SU-DHL-6 (cell line): Measurements from ENCODE around the gene BTBD19.
"Not testable (repeated sequence)": the region's sequence is repeated elsewhere in the genome, so short reads cannot be mapped to it uniquely, and the experiment has no call there.

Experiments
- H2AFZ ChIP-seq: fragments of 200-600 bp; sonication (generic); 2 replicates; pipeline ENCODE4 v1.6.1; 2014; ENCODE audit warnings: low read depth, mild to moderate bottlenecking, moderate library complexity, mixed read lengths, antibody characterized with exemption, low read length; ENCODE audit not compliant: severe bottlenecking
- H3F3A ChIP-seq: fragments of 200-600 bp; shearing (Covaris generic); 2 replicates; pipeline ENCODE4 v1.6.0; 2016; ENCODE audit warnings: antibody characterized with exemption, mild to moderate bottlenecking; ENCODE audit not compliant: insufficient read depth
- H3K27ac ChIP-seq: fragments of 200-600 bp; sonication (generic); 2 replicates; pipeline ENCODE4 v1.5.1; 2016; ENCODE audit warnings: low read depth, mild to moderate bottlenecking, low read length, moderate library complexity, mixed read lengths
- H3K27me3 ChIP-seq: fragments of 200-600 bp; sonication (generic), shearing (Covaris generic); 2 replicates; pipeline ENCODE4 v1.6.0; 2014; ENCODE audit warnings: mild to moderate bottlenecking, low read length
- H3K36me3 ChIP-seq: fragments of 200-600 bp; sonication (generic); 2 replicates; pipeline ENCODE4 v1.6.1; 2014; ENCODE audit warnings: mild to moderate bottlenecking, low read length, mixed read lengths
- H3K4me2 ChIP-seq: fragments of 300-600, 200-600 bp; shearing (Covaris generic), sonication (generic); 2 replicates; pipeline ENCODE4 v1.6.0; 2014; ENCODE audit warnings: low read length, low read depth, mild to moderate bottlenecking; ENCODE audit not compliant: poor library complexity, severe bottlenecking
- H3K4me3 ChIP-seq: fragments of 200-600 bp; sonication (generic); 2 replicates; pipeline ENCODE4 v1.5.1; 2014; ENCODE audit warnings: antibody characterized with exemption, low read length, mild to moderate bottlenecking, mixed read lengths; ENCODE audit not compliant: insufficient read depth, poor library complexity, severe bottlenecking
- H3K79me2 ChIP-seq: fragments of 200-600 bp; sonication (generic); 2 replicates; pipeline ENCODE4 v1.6.1; 2014; ENCODE audit warnings: mild to moderate bottlenecking, low read length, moderate library complexity; ENCODE audit not compliant: insufficient read depth
- H3K9ac ChIP-seq: fragments of 200-600 bp; sonication (generic); 2 replicates; pipeline ENCODE4 v1.7.0; 2014; ENCODE audit warnings: mild to moderate bottlenecking, low read length
- H3K9me2 ChIP-seq: fragments of 200-600 bp; sonication (generic); replicated peaks from 2 replicates; pipeline ENCODE4 v1.6.1; 2014; ENCODE audit warnings: low read length; ENCODE audit not compliant: insufficient read depth
- H3K9me3 ChIP-seq: fragments of 200-600 bp; sonication (generic); 2 replicates; pipeline ENCODE4 v1.6.1; 2014; ENCODE audit warnings: low read length, mixed read lengths; ENCODE audit not compliant: insufficient read depth
- H4K20me1 ChIP-seq: fragments of 200-600 bp; sonication (generic); 2 replicates; pipeline ENCODE4 v1.6.1; 2014; ENCODE audit warnings: low read depth, mild to moderate bottlenecking, antibody characterized with exemption, low read length, moderate library complexity, mixed read lengths
- CTCF ChIP-seq: fragments of 200-600 bp; sonication (generic); IDR thresholded peaks from one replicate; pipeline ENCODE4 v1.5.1; 2017; ENCODE audit warnings: antibody characterized with exemption, mild to moderate bottlenecking, low read length, moderate library complexity; ENCODE audit not compliant: insufficient read depth, poor library complexity, severe bottlenecking
- EZH2phosphoT487 ChIP-seq: fragments of 200-600 bp; sonication (generic), shearing (Covaris generic); conservative IDR thresholded peaks from 2 replicates; pipeline ENCODE4 v1.6.1; 2018; ENCODE audit warnings: mild to moderate bottlenecking, antibody characterized with exemption, low read length, moderate library complexity, mixed read lengths

BTBD19 gene

GRCh38 chr1:44807364-44808062 lies 810 bp upstream of the BTBD19 start:
- peaks cover 14% of the 10 kb centered on the region for H3F3A ChIP-seq
- H3K4me2 ChIP-seq = peak overlapping the region; percentile 11
- H2AFZ ChIP-seq = peak overlapping the region; percentile 6
- no peaks in the 10 kb centered on the region for H3K27me3 ChIP-seq
- peak overlapping the region; percentile 34 for H3K27ac ChIP-seq
- no peaks in the 10 kb centered on the region for H4K20me1 ChIP-seq
- no peaks in the 10 kb centered on the region for H3K9me2 ChIP-seq
- no peak for TF ChIP-seq EZH2phosphoT487
- TF ChIP-seq CTCF = no peak
- H3K79me2 ChIP-seq = no peaks in the 10 kb centered on the region
- H3K9me3 ChIP-seq = no peaks in the 10 kb centered on the region
- no peak overlapping the region for H3K4me3 ChIP-seq
- no peaks in the 10 kb centered on the region for H3K36me3 ChIP-seq
- peak overlapping the region; percentile 9 for H3K9ac ChIP-seq

- Histone ChIP-seq H3K9me2 (no peaks in the 10 kb centered on the region), H3K4me3 (no peak overlapping the region), H3K79me2 (no peaks in the 10 kb centered on the region), H3K36me3 (no peaks in the 10 kb centered on the region), H3K4me2 (peak overlapping the region; percentile 36), H3F3A (peaks cover 14% of the 10 kb centered on the region), H4K20me1 (no peaks in the 10 kb centered on the region), H3K9me3 (no peaks in the 10 kb centered on the region), H3K27ac (peak overlapping the region; percentile 78), H3K9ac (peak overlapping the region; percentile 45), H3K27me3 (no peaks in the 10 kb centered on the region), H2AFZ (peak overlapping the region; percentile 8)
- no peak for TF ChIP-seq EZH2phosphoT487
- TF ChIP-seq CTCF = no peak
These were observed 905 bp downstream of the BTBD19 start for GRCh38 chr1:44808938-44809917.

- Histone ChIP-seq H3K4me3 (no peak overlapping the region), H3K79me2 (no peaks in the 10 kb centered on the region), H3F3A (peaks cover 14% of the 10 kb centered on the region), H3K4me2 (peak overlapping the region; percentile 36), H3K9ac (peak overlapping the region; percentile 45; the same call in 1 of the 2 replicates), H4K20me1 (no peaks in the 10 kb centered on the region), H2AFZ (no peak overlapping the region), H3K9me2 (no peaks in the 10 kb centered on the region), H3K27me3 (no peaks in the 10 kb centered on the region), H3K36me3 (no peaks in the 10 kb centered on the region), H3K9me3 (no peaks in the 10 kb centered on the region), H3K27ac (peak overlapping the region; percentile 78)
- TF ChIP-seq CTCF (no peak), EZH2phosphoT487 (no peak)
These were observed 1.9 kb downstream of the BTBD19 start for GRCh38 chr1:44810101-44810761.

- peaks cover 14% of the 10 kb centered on the region for H3F3A ChIP-seq
- H3K27me3 ChIP-seq, H3K9me3 ChIP-seq, H3K79me2 ChIP-seq, H4K20me1 ChIP-seq, H3K4me3 ChIP-seq, H2AFZ ChIP-seq, H3K9me2 ChIP-seq, H3K36me3 ChIP-seq: not testable (repeated sequence)
- peak overlapping the region; percentile 78 for H3K27ac ChIP-seq
- peak overlapping the region; percentile 36 for H3K4me2 ChIP-seq
- 0 out of 2 replicates have a peak overlapping the region, but pooled peaks have one; percentile 45 for H3K9ac ChIP-seq
These were observed 2.4 kb downstream of the BTBD19 start for GRCh38 chr1:44810762-44811105.
